ENCODE results near the gene CADM1.

CADM1 gene

DNA sequence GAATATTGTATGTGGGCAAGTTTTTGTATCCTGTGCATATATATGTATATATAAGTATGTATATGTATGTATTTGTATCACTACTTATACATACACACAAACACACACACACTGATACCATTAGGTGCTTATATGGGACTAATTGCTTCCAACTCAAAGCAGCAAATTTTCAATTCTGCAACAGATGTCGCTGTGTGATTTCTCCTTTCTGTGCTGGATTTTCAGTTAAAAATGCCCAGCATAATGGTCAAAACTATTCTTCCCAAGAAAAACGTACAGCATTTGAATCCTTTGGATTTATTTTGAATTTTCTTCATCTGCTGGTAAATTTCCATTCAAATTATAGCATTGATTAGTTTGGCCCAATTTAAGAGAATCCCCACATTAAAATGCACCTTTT, 4.3 kb downstream of the CADM1 start:
- H3K36me3 ChIP-seq (ENCODE audit: control insufficient read depth, insufficient read depth, low read length): no peaks in the 10 kb centered on the region
- H3K4me1 ChIP-seq (ENCODE audit: control insufficient read depth, insufficient read depth, low read length): peaks cover 12% of the 10 kb centered on the region
- H3K4me3 ChIP-seq (ENCODE audit: insufficient read depth, low read depth, low read length): no peak overlapping the region
- H3K27ac ChIP-seq (ENCODE audit: insufficient read depth, low read depth, low read length, poor library complexity, severe bottlenecking): no peak overlapping the region
- H3K9me3 ChIP-seq (ENCODE audit: control insufficient read depth, low read length): no peaks in the 10 kb centered on the region
- WGBS, 2 experiments: 87 to 91% methylated on average over 2 of the region's 2 CpGs
- H3K27me3 ChIP-seq (ENCODE audit: control insufficient read depth, insufficient read depth, low read length, poor library complexity, severe bottlenecking): peaks cover 29% of the 10 kb centered on the region

- no peak overlapping the region for H3K27ac ChIP-seq (ENCODE audit: insufficient read depth, low read depth, low read length, poor library complexity, severe bottlenecking)
- whole genome bisulfite sequencing, 2 experiments: 94 to 96% methylated on average over 4 of the region's 4 CpGs
- H3K4me3 ChIP-seq (ENCODE audit: insufficient read depth, low read depth, low read length): no peak overlapping the region
- peaks cover 12% of the 10 kb centered on the region for H3K4me1 ChIP-seq (ENCODE audit: control insufficient read depth, insufficient read depth, low read length)
- no peaks in the 10 kb centered on the region for H3K9me3 ChIP-seq (ENCODE audit: control insufficient read depth, low read length)
- H3K27me3 ChIP-seq (ENCODE audit: control insufficient read depth, insufficient read depth, low read length, poor library complexity, severe bottlenecking): peaks cover 29% of the 10 kb centered on the region
- H3K36me3 ChIP-seq (ENCODE audit: control insufficient read depth, insufficient read depth, low read length): no peaks in the 10 kb centered on the region
Measured at GRCh38 chr11:115499241-115499799, 4.9 kb downstream of the CADM1 start.

DNA sequence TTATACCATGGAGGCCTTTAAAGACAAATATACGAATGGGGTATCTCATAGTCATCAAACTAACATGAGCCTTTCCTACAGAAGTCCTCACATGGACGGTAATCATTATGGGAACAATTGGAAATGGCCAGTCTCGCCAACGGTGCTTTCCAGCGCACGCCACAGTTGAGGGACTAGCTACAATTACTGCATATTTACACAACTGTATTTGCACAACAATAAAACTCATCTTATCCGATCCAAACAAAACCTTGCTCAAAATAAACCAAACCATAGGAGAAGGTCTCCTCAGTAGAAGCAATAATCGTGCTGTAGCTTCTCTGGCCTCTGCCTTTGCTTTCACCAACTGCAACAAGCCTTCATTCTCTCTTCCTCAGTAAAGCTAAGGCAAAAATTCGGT, 5.9 kb downstream of the CADM1 start:
- H3K27me3 ChIP-seq (ENCODE audit: control insufficient read depth, insufficient read depth, low read length, poor library complexity, severe bottlenecking): peaks cover 29% of the 10 kb centered on the region
- WGBS, 2 experiments: 84% methylated on average over 9 of the region's 9 CpGs
- no peak overlapping the region for H3K27ac ChIP-seq (ENCODE audit: insufficient read depth, low read depth, low read length, poor library complexity, severe bottlenecking)
- H3K36me3 ChIP-seq (ENCODE audit: control insufficient read depth, insufficient read depth, low read length): no peaks in the 10 kb centered on the region
- H3K4me3 ChIP-seq (ENCODE audit: insufficient read depth, low read depth, low read length): no peak overlapping the region
- H3K4me1 ChIP-seq (ENCODE audit: control insufficient read depth, insufficient read depth, low read length): peaks cover 12% of the 10 kb centered on the region
- H3K9me3 ChIP-seq (ENCODE audit: control insufficient read depth, low read length): no peaks in the 10 kb centered on the region

- Histone ChIP-seq H3K9me3 (ENCODE audit: control insufficient read depth, low read length) (no peaks in the 10 kb centered on the region), H3K4me1 (ENCODE audit: control insufficient read depth, insufficient read depth, low read length) (peaks cover 12% of the 10 kb centered on the region), H3K27ac (ENCODE audit: insufficient read depth, low read depth, low read length, poor library complexity, severe bottlenecking) (no peak overlapping the region), H3K36me3 (ENCODE audit: control insufficient read depth, insufficient read depth, low read length) (no peaks in the 10 kb centered on the region), H3K27me3 (ENCODE audit: control insufficient read depth, insufficient read depth, low read length, poor library complexity, severe bottlenecking) (peaks cover 25% of the 10 kb centered on the region), H3K4me3 (ENCODE audit: insufficient read depth, low read depth, low read length) (no peak overlapping the region)
- 95 to 98% methylated on average over 2 of the region's 2 CpGs for WGBS, 2 experiments
Measured at GRCh38 chr11:115497303-115497702, 6.9 kb downstream of the CADM1 start.

- peaks cover 21% of the 10 kb centered on the region for H3K27me3 ChIP-seq (ENCODE audit: control insufficient read depth, insufficient read depth, low read length, poor library complexity, severe bottlenecking)
- no peak overlapping the region for H3K27ac ChIP-seq (ENCODE audit: insufficient read depth, low read depth, low read length, poor library complexity, severe bottlenecking)
- H3K9me3 ChIP-seq (ENCODE audit: control insufficient read depth, low read length): no peaks in the 10 kb centered on the region
- H3K4me3 ChIP-seq (ENCODE audit: insufficient read depth, low read depth, low read length): no peak overlapping the region
- H3K4me1 ChIP-seq (ENCODE audit: control insufficient read depth, insufficient read depth, low read length): peaks cover 12% of the 10 kb centered on the region
- no peaks in the 10 kb centered on the region for H3K36me3 ChIP-seq (ENCODE audit: control insufficient read depth, insufficient read depth, low read length)
- 91% methylated on average over 3 of the region's 3 CpGs for WGBS, 2 experiments
Measured at GRCh38 chr11:115496892-115497291, 7.3 kb downstream of the CADM1 start.

DNA sequence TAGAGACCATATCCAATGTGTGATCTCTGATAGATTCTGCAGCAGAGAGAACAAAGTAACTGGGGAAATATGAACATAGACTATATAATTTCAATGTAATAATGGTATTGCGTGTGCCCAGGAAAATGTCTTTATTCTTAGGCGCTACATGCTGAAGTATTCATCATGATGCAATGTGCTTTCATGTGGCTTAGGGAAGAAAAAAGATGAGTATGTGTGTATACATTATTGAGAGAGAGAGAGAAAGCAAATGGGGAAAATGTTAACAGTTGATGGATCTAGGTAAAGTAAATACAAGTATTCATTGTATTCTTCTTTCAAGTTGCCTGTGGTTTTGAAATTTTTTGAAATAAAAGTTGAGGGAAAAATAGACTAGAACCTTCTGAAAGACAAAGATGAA, 10.3 kb downstream of the CADM1 start:
- H3K27me3 ChIP-seq (ENCODE audit: control insufficient read depth, insufficient read depth, low read length, poor library complexity, severe bottlenecking): no peaks in the 10 kb centered on the region
- H3K4me1 ChIP-seq (ENCODE audit: control insufficient read depth, insufficient read depth, low read length): no peaks in the 10 kb centered on the region
- no peak overlapping the region for H3K4me3 ChIP-seq (ENCODE audit: insufficient read depth, low read depth, low read length)
- no peaks in the 10 kb centered on the region for H3K9me3 ChIP-seq (ENCODE audit: control insufficient read depth, low read length)
- H3K36me3 ChIP-seq (ENCODE audit: control insufficient read depth, insufficient read depth, low read length): no peaks in the 10 kb centered on the region
- 89 to 100% methylated on average over 2 of the region's 2 CpGs for WGBS, 2 experiments
- no peak overlapping the region for H3K27ac ChIP-seq (ENCODE audit: insufficient read depth, low read depth, low read length, poor library complexity, severe bottlenecking)

GRCh38 chr11:115493488-115493887, 10.7 kb downstream of the CADM1 start:
- Histone ChIP-seq H3K36me3 (ENCODE audit: control insufficient read depth, insufficient read depth, low read length) (no peaks in the 10 kb centered on the region), H3K27ac (ENCODE audit: insufficient read depth, low read depth, low read length, poor library complexity, severe bottlenecking) (no peak overlapping the region), H3K9me3 (ENCODE audit: control insufficient read depth, low read length) (no peaks in the 10 kb centered on the region), H3K27me3 (ENCODE audit: control insufficient read depth, insufficient read depth, low read length, poor library complexity, severe bottlenecking) (no peaks in the 10 kb centered on the region), H3K4me1 (ENCODE audit: control insufficient read depth, insufficient read depth, low read length) (no peaks in the 10 kb centered on the region), H3K4me3 (ENCODE audit: insufficient read depth, low read depth, low read length) (no peak overlapping the region)
- WGBS, 2 experiments: 100% methylated on average over 1 of the region's 1 CpG; no CpG with 5 or more reads in 1 of the 2 experiments

GRCh38 chr11:115489466-115489865, 14.7 kb downstream of the CADM1 start:
- 95 to 96% methylated on average over 4 of the region's 4 CpGs for WGBS, 2 experiments
- no peaks in the 10 kb centered on the region for H3K27me3 ChIP-seq (ENCODE audit: control insufficient read depth, insufficient read depth, low read length, poor library complexity, severe bottlenecking)
- no peak overlapping the region for H3K27ac ChIP-seq (ENCODE audit: insufficient read depth, low read depth, low read length, poor library complexity, severe bottlenecking)
- H3K36me3 ChIP-seq (ENCODE audit: control insufficient read depth, insufficient read depth, low read length): no peaks in the 10 kb centered on the region
- no peak overlapping the region for H3K4me3 ChIP-seq (ENCODE audit: insufficient read depth, low read depth, low read length)
- H3K4me1 ChIP-seq (ENCODE audit: control insufficient read depth, insufficient read depth, low read length): no peaks in the 10 kb centered on the region
- no peaks in the 10 kb centered on the region for H3K9me3 ChIP-seq (ENCODE audit: control insufficient read depth, low read length)

DNA sequence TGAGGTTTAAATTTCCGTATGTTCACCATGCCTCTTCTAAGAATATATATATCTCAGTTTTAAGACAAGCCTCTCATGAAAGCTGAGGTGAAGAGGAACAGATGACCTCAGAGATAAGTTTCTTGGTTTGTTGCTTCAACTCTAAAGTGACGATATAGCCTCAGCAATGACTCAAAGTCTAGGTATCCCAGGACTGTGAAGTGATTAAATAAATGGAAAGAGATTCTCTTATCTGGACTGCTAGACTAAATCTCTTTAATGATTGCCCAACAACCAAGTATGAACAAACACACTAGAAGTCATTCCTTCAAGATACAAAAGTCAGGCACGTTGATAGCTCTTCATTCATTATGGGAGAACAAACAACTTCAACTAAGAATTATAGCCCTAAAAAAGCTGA, 15.3 kb downstream of the CADM1 start:
- Histone ChIP-seq H3K9me3 (ENCODE audit: control insufficient read depth, low read length) (no peaks in the 10 kb centered on the region), H3K27ac (ENCODE audit: insufficient read depth, low read depth, low read length, poor library complexity, severe bottlenecking) (no peak overlapping the region), H3K36me3 (ENCODE audit: control insufficient read depth, insufficient read depth, low read length) (no peaks in the 10 kb centered on the region), H3K4me3 (ENCODE audit: insufficient read depth, low read depth, low read length) (no peak overlapping the region), H3K4me1 (ENCODE audit: control insufficient read depth, insufficient read depth, low read length) (no peaks in the 10 kb centered on the region), H3K27me3 (ENCODE audit: control insufficient read depth, insufficient read depth, low read length, poor library complexity, severe bottlenecking) (no peaks in the 10 kb centered on the region)
- 89 to 100% methylated on average over 2 to 3 of the region's 3 CpGs for WGBS, 2 experiments

DNA sequence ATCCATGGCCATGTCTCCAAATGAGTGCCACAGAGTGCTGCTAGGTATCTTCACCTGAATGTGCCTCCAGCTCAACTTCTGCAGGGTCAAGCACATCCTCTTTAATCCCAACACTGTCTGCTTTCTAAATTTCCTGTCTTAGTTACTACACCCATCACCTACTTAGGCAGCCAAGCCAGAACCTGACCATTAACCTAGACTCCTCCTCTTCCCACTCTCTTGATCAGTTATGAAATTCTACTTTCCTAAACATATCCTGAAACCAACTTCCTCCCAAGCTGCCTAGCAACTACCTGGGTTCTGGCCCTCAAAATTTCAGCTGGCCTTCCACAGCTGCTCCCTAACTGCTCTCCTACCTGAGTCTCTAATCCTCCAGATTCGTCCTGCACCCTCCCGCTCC, 22.7 kb downstream of the CADM1 start:
- 89 to 92% methylated on average over 2 of the region's 2 CpGs for WGBS, 2 experiments
- no peaks in the 10 kb centered on the region for H3K9me3 ChIP-seq (ENCODE audit: control insufficient read depth, low read length)
- H3K36me3 ChIP-seq (ENCODE audit: control insufficient read depth, insufficient read depth, low read length): no peaks in the 10 kb centered on the region
- no peaks in the 10 kb centered on the region for H3K4me1 ChIP-seq (ENCODE audit: control insufficient read depth, insufficient read depth, low read length)
- no peaks in the 10 kb centered on the region for H3K27me3 ChIP-seq (ENCODE audit: control insufficient read depth, insufficient read depth, low read length, poor library complexity, severe bottlenecking)
- no peak overlapping the region for H3K27ac ChIP-seq (ENCODE audit: insufficient read depth, low read depth, low read length, poor library complexity, severe bottlenecking)
- no peak overlapping the region for H3K4me3 ChIP-seq (ENCODE audit: insufficient read depth, low read depth, low read length)

DNA sequence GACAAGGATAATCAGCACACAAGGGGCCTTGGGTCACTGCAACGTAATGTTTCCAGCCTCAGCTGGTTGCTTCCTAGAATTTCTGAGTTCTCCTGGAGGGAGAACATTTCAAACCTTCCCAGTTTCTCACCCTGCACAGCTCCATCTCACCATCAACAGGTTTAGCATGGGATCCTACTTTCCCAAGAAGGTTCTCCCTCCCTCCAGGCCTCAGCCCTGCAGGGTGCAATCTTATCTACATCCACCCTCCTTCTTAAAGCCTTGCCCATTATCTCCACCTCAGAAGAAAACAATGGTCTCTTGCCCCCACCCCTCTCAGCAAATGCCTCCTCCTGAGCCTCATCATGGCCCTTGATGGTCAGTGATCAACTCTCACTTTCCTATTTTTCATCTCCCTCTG, 23.6 kb downstream of the CADM1 start:
- Histone ChIP-seq H3K27me3 (ENCODE audit: control insufficient read depth, insufficient read depth, low read length, poor library complexity, severe bottlenecking) (no peaks in the 10 kb centered on the region), H3K4me1 (ENCODE audit: control insufficient read depth, insufficient read depth, low read length) (no peaks in the 10 kb centered on the region), H3K27ac (ENCODE audit: insufficient read depth, low read depth, low read length, poor library complexity, severe bottlenecking) (no peak overlapping the region), H3K36me3 (ENCODE audit: control insufficient read depth, insufficient read depth, low read length) (no peaks in the 10 kb centered on the region), H3K9me3 (ENCODE audit: control insufficient read depth, low read length) (no peaks in the 10 kb centered on the region), H3K4me3 (ENCODE audit: insufficient read depth, low read depth, low read length) (no peak overlapping the region)
- WGBS, 2 experiments: 81 to 89% methylated on average over 1 of the region's 1 CpG
